Neural progenitor cell (in vitro differentiated cells): Measurements from ENCODE around the gene QDPR. TPM values are rescaled to one million over a fixed set of nuclear protein-coding genes. Genes with fewer than 3 reads are reported as not detected.
A peak's percentile ranks its signal among the peaks of the same experiment; 100 is the strongest.

Experiments used
- DNase-seq: peaks from one replicate; pipeline ENCODE4 v3.0.0-alpha.2; 2016; ENCODE audit warnings: low spot score
- H2AFZ ChIP-seq: fragments of 200-600 bp; sonication (generic); replicated peaks from 2 replicates; pipeline ENCODE4 v1.6.1; 2016; ENCODE audit warnings: antibody characterized with exemption
- H3F3A ChIP-seq: fragments of 200-600 bp; sonication (generic); 2 replicates; pipeline ENCODE4 v1.6.1; 2016; ENCODE audit warnings: antibody characterized with exemption, low read depth
- H3K27ac ChIP-seq: fragments of 200-600 bp; sonication (generic); 2 replicates; pipeline ENCODE4 v1.5.1; 2016; ENCODE audit warnings: mild to moderate bottlenecking
- H3K27me3 ChIP-seq: fragments of 200-600 bp; sonication (generic); 2 replicates; pipeline ENCODE4 v1.6.1; 2016; ENCODE audit warnings: mild to moderate bottlenecking, moderate library complexity
- H3K36me3 ChIP-seq: fragments of 200-600 bp; sonication (generic); 2 replicates; pipeline ENCODE4 v1.5.1; 2016
- H3K4me1 ChIP-seq: fragments of 200-600 bp; sonication (generic); 2 replicates; pipeline ENCODE4 v1.6.1; 2016; ENCODE audit warnings: mixed run types
- H3K4me2 ChIP-seq: fragments of 200-600 bp; sonication (generic); 2 replicates; pipeline ENCODE4 v1.6.1; 2016
- H3K4me3 ChIP-seq: fragments of 200-600 bp; sonication (generic); 2 replicates; pipeline ENCODE4 v1.5.1; 2016
- H3K79me2 ChIP-seq: fragments of 200-600 bp; sonication (generic); 2 replicates; pipeline ENCODE4 v1.6.1; 2016; ENCODE audit warnings: low read depth
- H3K9ac ChIP-seq: fragments of 200-600 bp; sonication (generic); 2 replicates; pipeline ENCODE4 v1.6.1; 2016
- H3K9me3 ChIP-seq: fragments of 200-600 bp; sonication (generic); 2 replicates; pipeline ENCODE4 v1.5.1; 2016; ENCODE audit warnings: low read depth
- H4K20me1 ChIP-seq: fragments of 200-600 bp; sonication (generic); 2 replicates; pipeline ENCODE4 v1.6.1; 2016; ENCODE audit warnings: low read depth
- H3K27ac Mint-ChIP-seq: 3 replicates; pipeline ENCODE4 v1.8.0; 2021; ENCODE audit warnings: mixed read lengths
- H3K27me3 Mint-ChIP-seq: 2 replicates; pipeline ENCODE4 v1.8.0; 2022; ENCODE audit warnings: low read depth, mild to moderate bottlenecking, inconsistent platforms, moderate library complexity, mixed read lengths; ENCODE audit not compliant: insufficient read depth
- H3K36me3 Mint-ChIP-seq: 3 replicates; pipeline ENCODE4 v1.8.0; 2021; ENCODE audit warnings: mixed read lengths
- H3K4me1 Mint-ChIP-seq: 3 replicates; pipeline ENCODE4 v1.8.0; 2021; ENCODE audit warnings: mixed read lengths
- H3K4me3 Mint-ChIP-seq: 3 replicates; pipeline ENCODE4 v1.8.0; 2021; ENCODE audit warnings: mild to moderate bottlenecking, moderate library complexity, mixed read lengths
- H3K9me3 Mint-ChIP-seq: 3 replicates; pipeline ENCODE4 v1.8.0; 2020; ENCODE audit warnings: mixed read lengths
- EZH2 ChIP-seq: fragments of 200-600 bp; sonication (generic); IDR thresholded peaks from 2 replicates; pipeline ENCODE4 v1.6.1; 2017; ENCODE audit warnings: antibody characterized with exemption, mild to moderate bottlenecking, moderate library complexity
- EZH2phosphoT487 ChIP-seq: fragments of 200-600 bp; sonication (generic); IDR thresholded peaks from 2 replicates; pipeline ENCODE4 v1.6.1; 2017; ENCODE audit warnings: antibody characterized with exemption
- total RNA-seq: library from RNA; depleted of rRNA; stranded (reverse); fragments of >200 nt; gene quantifications from 2 replicates; pipeline ENCODE4 v1.2.3, GENCODE V29; 2015; ENCODE audit warnings: low replicate concordance
- TF ChIP-seq, protein P1 (sequence below): fragments of 200-600 bp; sonication (generic); IDR thresholded peaks from 2 replicates; pipeline ENCODE4 v1.5.1; 2017; ENCODE audit warnings: antibody characterized with exemption, mild to moderate bottlenecking

Gene QDPR
- total RNA-seq, 1 donor from 2014 or later = 22.4 TPM

DNA sequence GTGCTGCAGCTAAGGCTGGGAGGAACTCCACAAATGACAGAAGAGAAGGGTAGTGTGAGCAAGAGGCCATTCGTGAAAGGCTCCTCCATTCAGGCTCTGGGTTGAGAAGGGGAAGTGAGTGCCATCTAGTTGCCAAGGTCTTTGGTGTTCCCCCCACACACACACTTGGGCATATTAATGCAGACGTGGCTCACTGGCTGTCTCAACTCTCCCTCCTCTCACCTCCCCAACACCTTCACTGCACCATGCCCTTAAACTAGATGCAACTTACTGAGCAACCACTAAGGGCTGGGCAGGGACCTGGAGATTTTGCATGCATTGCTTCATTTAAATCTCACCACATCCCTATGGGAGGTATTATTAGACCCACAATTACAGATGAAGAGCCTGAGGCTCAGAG lies 11.8 kb upstream of the QDPR start:
- Mint-ChIP-seq H3K27me3 (peaks cover 5% of the 10 kb centered on the region), H3K9me3 (no peaks in the 10 kb centered on the region), H3K27ac (no peak overlapping the region), H3K4me3 (no peak overlapping the region), H3K36me3 (no peaks in the 10 kb centered on the region), H3K4me1 (no peaks in the 10 kb centered on the region)
- Histone ChIP-seq H3K36me3 (no peaks in the 10 kb centered on the region), H3K9me3 (no peaks in the 10 kb centered on the region), H3F3A (no peaks in the 10 kb centered on the region), H3K79me2 (no peaks in the 10 kb centered on the region), H3K4me1 (no peaks in the 10 kb centered on the region), H4K20me1 (no peaks in the 10 kb centered on the region), H3K27me3 (no peaks in the 10 kb centered on the region), H3K4me2 (no peak overlapping the region), H3K9ac (no peak overlapping the region), H3K4me3 (no peak overlapping the region), H2AFZ (no peak overlapping the region), H3K27ac (no peak overlapping the region)
- DNase-seq = no peak
- no peak for TF ChIP-seq EZH2phosphoT487

DNA sequence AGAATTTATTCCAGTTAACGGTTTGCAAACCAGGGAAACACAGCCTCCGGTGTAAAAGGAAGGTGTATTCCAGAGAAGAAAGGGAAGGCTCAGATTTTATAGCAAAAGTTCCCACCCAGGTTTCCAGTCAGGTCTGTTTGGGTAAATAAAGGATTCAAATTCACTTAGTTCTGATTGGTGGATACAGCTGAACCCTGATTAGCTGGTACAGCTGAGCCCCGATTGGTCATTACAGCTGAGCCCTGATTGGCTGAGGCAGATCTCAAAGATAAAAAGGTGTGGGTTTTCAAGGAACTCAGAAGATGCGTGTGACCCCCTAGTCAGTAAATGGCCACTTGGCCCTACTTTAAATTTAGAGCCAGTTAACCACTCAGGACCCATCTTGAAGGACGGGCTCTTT lies 9.7 kb upstream of the QDPR start:
- Histone ChIP-seq H3K9ac (no peak overlapping the region), H3K27ac (no peak overlapping the region), H3K36me3 (no peaks in the 10 kb centered on the region), H3K27me3 (no peaks in the 10 kb centered on the region), H3K4me3 (no peak overlapping the region), H2AFZ (no peak overlapping the region), H3K4me2 (no peak overlapping the region), H3K9me3 (no peaks in the 10 kb centered on the region), H3K79me2 (no peaks in the 10 kb centered on the region), H3K4me1 (peaks cover 8% of the 10 kb centered on the region), H3F3A (peaks cover 3% of the 10 kb centered on the region), H4K20me1 (no peaks in the 10 kb centered on the region)
- TF ChIP-seq, protein P1, sequence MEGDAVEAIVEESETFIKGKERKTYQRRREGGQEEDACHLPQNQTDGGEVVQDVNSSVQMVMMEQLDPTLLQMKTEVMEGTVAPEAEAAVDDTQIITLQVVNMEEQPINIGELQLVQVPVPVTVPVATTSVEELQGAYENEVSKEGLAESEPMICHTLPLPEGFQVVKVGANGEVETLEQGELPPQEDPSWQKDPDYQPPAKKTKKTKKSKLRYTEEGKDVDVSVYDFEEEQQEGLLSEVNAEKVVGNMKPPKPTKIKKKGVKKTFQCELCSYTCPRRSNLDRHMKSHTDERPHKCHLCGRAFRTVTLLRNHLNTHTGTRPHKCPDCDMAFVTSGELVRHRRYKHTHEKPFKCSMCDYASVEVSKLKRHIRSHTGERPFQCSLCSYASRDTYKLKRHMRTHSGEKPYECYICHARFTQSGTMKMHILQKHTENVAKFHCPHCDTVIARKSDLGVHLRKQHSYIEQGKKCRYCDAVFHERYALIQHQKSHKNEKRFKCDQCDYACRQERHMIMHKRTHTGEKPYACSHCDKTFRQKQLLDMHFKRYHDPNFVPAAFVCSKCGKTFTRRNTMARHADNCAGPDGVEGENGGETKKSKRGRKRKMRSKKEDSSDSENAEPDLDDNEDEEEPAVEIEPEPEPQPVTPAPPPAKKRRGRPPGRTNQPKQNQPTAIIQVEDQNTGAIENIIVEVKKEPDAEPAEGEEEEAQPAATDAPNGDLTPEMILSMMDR = no peak
- TF ChIP-seq EZH2phosphoT487 (no peak), EZH2 (no peak)
- H3K9me3 Mint-ChIP-seq = no peaks in the 10 kb centered on the region
- peaks cover under 1% of the 10 kb centered on the region for H3K27me3 Mint-ChIP-seq
- no peak overlapping the region for H3K27ac Mint-ChIP-seq
- H3K4me3 Mint-ChIP-seq = no peak overlapping the region
- peaks cover 3% of the 10 kb centered on the region for H3K4me1 Mint-ChIP-seq
- no peak for DNase-seq
- H3K36me3 Mint-ChIP-seq = no peaks in the 10 kb centered on the region

DNA sequence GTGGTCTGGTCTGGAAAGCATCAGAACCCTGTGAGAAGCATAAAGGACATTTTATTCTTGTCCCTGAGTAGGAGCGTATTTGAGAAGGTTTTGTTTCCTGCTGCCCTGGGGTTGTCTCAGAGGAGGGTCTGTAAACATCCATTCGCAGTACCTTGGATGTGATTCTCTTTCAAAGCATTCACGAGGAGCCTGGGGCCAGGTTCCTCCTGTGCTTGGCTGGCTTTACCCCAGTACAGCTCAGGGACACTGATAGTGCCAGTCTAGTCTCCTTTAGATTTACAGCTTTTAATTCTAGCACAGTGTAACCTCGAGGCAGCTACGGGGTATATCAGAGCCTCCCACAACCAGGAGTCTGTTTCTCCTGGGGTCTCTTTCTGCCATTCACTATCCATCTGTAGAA lies 5.8 kb upstream of the QDPR start:
- no peaks in the 10 kb centered on the region for H3K9me3 Mint-ChIP-seq
- no peaks in the 10 kb centered on the region for H3K79me2 ChIP-seq
- TF ChIP-seq EZH2 = no peak
- H3K27ac Mint-ChIP-seq = no peak overlapping the region
- no peak overlapping the region for H3K4me3 Mint-ChIP-seq
- H3K4me1 ChIP-seq = peaks cover 9% of the 10 kb centered on the region
- H3K9me3 ChIP-seq = no peaks in the 10 kb centered on the region
- peaks cover 6% of the 10 kb centered on the region for H3K4me1 Mint-ChIP-seq
- H3K4me2 ChIP-seq = peak overlapping the region; percentile 49
- peaks cover 6% of the 10 kb centered on the region for H3K27me3 Mint-ChIP-seq
- H3F3A ChIP-seq = peaks cover 3% of the 10 kb centered on the region
- H3K36me3 ChIP-seq = no peaks in the 10 kb centered on the region
- peaks cover 21% of the 10 kb centered on the region for H3K27me3 ChIP-seq
- no peak overlapping the region for H3K27ac ChIP-seq
- H3K36me3 Mint-ChIP-seq = no peaks in the 10 kb centered on the region
- DNase-seq = no peak
- no peak overlapping the region for H3K9ac ChIP-seq
- H3K4me3 ChIP-seq = no peak overlapping the region
- H2AFZ ChIP-seq = peak overlapping the region; percentile 63
- H4K20me1 ChIP-seq = no peaks in the 10 kb centered on the region

DNA sequence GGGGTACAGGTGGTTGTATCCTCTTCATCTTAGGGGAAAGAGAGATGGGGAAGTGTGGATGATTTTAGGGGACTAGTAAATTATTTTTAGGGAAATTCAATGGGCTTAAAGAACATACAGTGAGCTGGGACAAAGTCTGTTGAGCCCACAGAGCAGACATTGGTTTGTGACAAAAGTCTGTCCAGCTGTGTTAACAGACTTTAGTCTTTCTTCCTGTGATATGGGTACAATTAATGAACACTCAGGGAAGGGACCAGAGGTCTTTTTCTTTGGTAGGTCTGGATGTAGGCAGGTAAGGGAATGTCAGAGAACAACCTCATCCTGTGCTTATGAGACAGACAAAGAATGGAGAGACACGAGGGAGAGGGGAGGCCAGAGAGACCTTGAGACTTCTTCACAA lies 5.1 kb upstream of the QDPR start:
- no peak overlapping the region for H3K4me3 Mint-ChIP-seq

More for the DNA sequence above, 5.1 kb upstream of the QDPR start:
- Histone ChIP-seq H3K27me3 (peaks cover 23% of the 10 kb centered on the region), H4K20me1 (no peaks in the 10 kb centered on the region), H3K79me2 (no peaks in the 10 kb centered on the region), H3K9ac (no peak overlapping the region), H3K4me1 (peaks cover 11% of the 10 kb centered on the region), H3K36me3 (no peaks in the 10 kb centered on the region), H3F3A (peaks cover 3% of the 10 kb centered on the region), H3K4me2 (peak overlapping the region; percentile 49), H2AFZ (peak overlapping the region; percentile 63), H3K9me3 (no peaks in the 10 kb centered on the region), H3K4me3 (no peak overlapping the region), H3K27ac (no peak overlapping the region)
- H3K27me3 Mint-ChIP-seq = peaks cover 6% of the 10 kb centered on the region
- TF ChIP-seq EZH2 (no peak), EZH2phosphoT487 (no peak)
- TF ChIP-seq, protein P1 = no peak
- peaks cover 10% of the 10 kb centered on the region for H3K4me1 Mint-ChIP-seq
- DNase-seq = no peak
- H3K27ac Mint-ChIP-seq = no peak overlapping the region
- H3K36me3 Mint-ChIP-seq = no peaks in the 10 kb centered on the region
- H3K9me3 Mint-ChIP-seq = no peaks in the 10 kb centered on the region
